Neural cell (in vitro differentiated cells): ENCODE data around the gene DLG2. TPM values are rescaled to one million over a fixed set of nuclear protein-coding genes. Genes with fewer than 3 reads are reported as not detected.

ENCODE experiments used
- H2AFZ ChIP-seq: fragments of 200-600, 300-800 bp; sonication (generic), shearing (Covaris generic); 2 replicates; pipeline ENCODE4 v1.6.0; 2014; ENCODE audit warnings: low read depth, mild to moderate bottlenecking, antibody characterized with exemption, low read length, moderate library complexity
- H3F3A ChIP-seq: fragments of 200-600 bp; shearing (Covaris generic); 2 replicates; pipeline ENCODE4 v1.6.1; 2016; ENCODE audit warnings: mild to moderate bottlenecking, moderate library complexity, mixed read lengths, antibody characterized with exemption, low read length; ENCODE audit not compliant: insufficient read depth, poor library complexity, severe bottlenecking
- H3K27ac ChIP-seq: fragments of 200-600, 300-800 bp; sonication (generic), shearing (Covaris generic); 2 replicates; pipeline ENCODE4 v1.5.1; 2014; ENCODE audit warnings: mild to moderate bottlenecking, low read length, moderate library complexity
- H3K27me3 ChIP-seq: fragments of 300-800, 200-600 bp; sonication (generic), shearing (Covaris generic); 2 replicates; pipeline ENCODE4 v1.6.0; 2014; ENCODE audit warnings: mild to moderate bottlenecking, low read depth, low read length, moderate library complexity; ENCODE audit not compliant: insufficient read depth
- H3K36me3 ChIP-seq: fragments of 300-800, 200-600 bp; sonication (generic), shearing (Covaris generic); 2 replicates; pipeline ENCODE4 v1.5.1; 2014; ENCODE audit warnings: mild to moderate bottlenecking, antibody characterized with exemption, low read length, moderate library complexity; ENCODE audit not compliant: insufficient read depth
- H3K4me2 ChIP-seq: fragments of 300-800, 200-600 bp; sonication (generic), shearing (Covaris generic); 2 replicates; pipeline ENCODE4 v1.6.0; 2014; ENCODE audit warnings: mild to moderate bottlenecking, low read length
- H3K4me3 ChIP-seq: fragments of 300-800, 200-600 bp; sonication (generic), shearing (Covaris generic); 2 replicates; pipeline ENCODE4 v1.5.1; 2014; ENCODE audit warnings: mild to moderate bottlenecking, low read length, moderate library complexity
- H3K79me2 ChIP-seq: fragments of 200-600 bp; shearing (Covaris generic); replicated peaks from 2 replicates; pipeline ENCODE4 v1.6.0; 2014; ENCODE audit warnings: mild to moderate bottlenecking, low read length, moderate library complexity; ENCODE audit not compliant: insufficient read depth
- H3K9ac ChIP-seq: fragments of 300-800, 200-600 bp; sonication (generic), shearing (Covaris generic); 2 replicates; pipeline ENCODE4 v1.6.1; 2016; ENCODE audit warnings: mild to moderate bottlenecking, low read length, mixed read lengths
- H3K9me2 ChIP-seq: fragments of 200-600 bp; shearing (Covaris generic); 2 replicates; pipeline ENCODE4 v1.6.1; 2016; ENCODE audit warnings: mild to moderate bottlenecking, low read length, mixed read lengths; ENCODE audit not compliant: insufficient read depth
- H3K9me3 ChIP-seq: fragments of 200-600, 300-800 bp; sonication (generic), shearing (Covaris generic); 2 replicates; pipeline ENCODE4 v1.6.1; 2016; ENCODE audit warnings: mild to moderate bottlenecking, mixed run types, low read length, moderate library complexity, mixed read lengths
- H4K20me1 ChIP-seq: fragments of 200-600 bp; shearing (Covaris generic); 2 replicates; pipeline ENCODE4 v1.6.1; 2016; ENCODE audit warnings: mild to moderate bottlenecking, mixed run types; ENCODE audit not compliant: insufficient read depth
- CTCF ChIP-seq: fragments of 450-650 bp; IDR thresholded peaks from 2 replicates; pipeline ENCODE4 v1.5.1; 2014; ENCODE audit warnings: antibody characterized with exemption, mild to moderate bottlenecking, moderate library complexity; ENCODE audit not compliant: poor library complexity, severe bottlenecking
- EP300 ChIP-seq: fragments of 450-650 bp; conservative IDR thresholded peaks from 2 replicates; pipeline ENCODE4 v1.6.1; 2014; ENCODE audit warnings: antibody characterized with exemption, mild to moderate bottlenecking, moderate library complexity; ENCODE audit not compliant: poor library complexity, severe bottlenecking
- EZH2 ChIP-seq: fragments of 200-600, 300-800 bp; shearing (Covaris generic), sonication (generic); IDR thresholded peaks from 2 replicates; pipeline ENCODE4 v1.6.1; 2014; ENCODE audit warnings: antibody characterized with exemption, low read length, borderline replicate concordance, mild to moderate bottlenecking; ENCODE audit not compliant: insufficient read depth, poor library complexity, severe bottlenecking
- MXI1 ChIP-seq: fragments of 450-650 bp; conservative IDR thresholded peaks from 2 replicates; pipeline ENCODE4 v1.6.1; 2014; ENCODE audit warnings: antibody characterized with exemption, mild to moderate bottlenecking; ENCODE audit not compliant: poor library complexity, severe bottlenecking
- POLR2AphosphoS5 ChIP-seq: IDR thresholded peaks from 2 replicates; pipeline ENCODE4 v1.6.1; 2012
- RAD21 ChIP-seq: fragments of 450-650 bp; conservative IDR thresholded peaks from 2 replicates; pipeline ENCODE4 v1.6.1; 2014; ENCODE audit warnings: antibody characterized with exemption, mild to moderate bottlenecking, moderate library complexity
- REST ChIP-seq: IDR thresholded peaks from 2 replicates; pipeline ENCODE4 v1.6.1; 2012; ENCODE audit warnings: borderline replicate concordance
- SMC3 ChIP-seq: fragments of 450-650 bp; conservative IDR thresholded peaks from 2 replicates; pipeline ENCODE4 v1.6.1; 2014; ENCODE audit warnings: antibody characterized with exemption, mild to moderate bottlenecking, moderate library complexity; ENCODE audit not compliant: poor library complexity
- TAF1 ChIP-seq: IDR thresholded peaks from 2 replicates; pipeline ENCODE4 v1.6.1; 2012; ENCODE audit warnings: low read depth
- polyA plus RNA-seq: library from polyadenylated mRNA; depleted of rRNA; stranded (reverse); fragments of >200 nt; gene quantifications from 2 replicates; pipeline ENCODE4 v1.2.3, GENCODE V29; 2014

The DLG2 gene
- polyA plus RNA-seq, 1 donor from 2014 or later: 179 TPM

GRCh38 chr11:84146826-84147225, 1480.3 kb downstream of the DLG2 start:
- Histone ChIP-seq H2AFZ (no peak overlapping the region), H3K4me3 (no peak overlapping the region), H3K27ac (no peak overlapping the region), H3K27me3 (no peaks in the 10 kb centered on the region), H3F3A (no peaks in the 10 kb centered on the region), H3K9me2 (no peaks in the 10 kb centered on the region), H4K20me1 (no peaks in the 10 kb centered on the region), H3K9ac (no peak overlapping the region), H3K9me3 (no peaks in the 10 kb centered on the region), H3K4me2 (no peak overlapping the region), H3K79me2 (no peaks in the 10 kb centered on the region), H3K36me3 (no peaks in the 10 kb centered on the region)
- TF ChIP-seq POLR2AphosphoS5 (no peak), EZH2 (no peak), MXI1 (no peak), SMC3 (no peak), RAD21 (no peak), REST (no peak), TAF1 (no peak)

DNA sequence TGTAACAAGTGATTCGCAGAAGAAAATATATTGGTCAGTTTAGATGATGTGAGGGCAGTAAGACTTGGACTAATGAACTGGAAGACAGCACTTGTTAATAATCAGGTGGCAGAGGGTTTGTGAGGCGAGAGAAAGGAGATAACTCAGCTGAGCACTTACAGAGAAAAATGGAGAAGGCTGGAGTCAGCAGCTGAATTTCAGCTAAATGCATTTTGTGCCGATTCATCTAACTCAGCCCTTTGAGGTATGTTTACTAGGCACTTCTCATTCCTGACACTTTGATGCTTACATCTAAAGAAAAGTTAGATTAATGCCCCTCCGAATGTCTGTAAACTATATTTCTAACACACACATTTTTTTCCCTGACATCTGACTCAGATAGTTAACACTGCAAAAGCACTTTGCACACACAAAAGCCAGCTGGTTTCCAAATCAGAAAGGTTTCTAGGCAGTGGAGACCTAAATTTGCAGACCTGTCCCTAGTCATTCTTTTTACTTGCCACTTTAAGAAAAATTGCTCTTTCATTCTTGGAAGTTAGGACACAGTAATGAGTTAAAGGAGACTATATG, 1481.4 kb downstream of the DLG2 start:
- H3K9me2 ChIP-seq: no peaks in the 10 kb centered on the region
- TF ChIP-seq EP300 (no peak), TAF1 (no peak), MXI1 (no peak), EZH2 (no peak), REST (no peak), CTCF (no peak), RAD21 (no peak)
- no peak overlapping the region for H3K4me3 ChIP-seq
- H3K9me3 ChIP-seq: no peaks in the 10 kb centered on the region
- H4K20me1 ChIP-seq: no peaks in the 10 kb centered on the region
- no peaks in the 10 kb centered on the region for H3K36me3 ChIP-seq
- no peaks in the 10 kb centered on the region for H3K27me3 ChIP-seq
- H3F3A ChIP-seq: no peaks in the 10 kb centered on the region
- H3K4me2 ChIP-seq: no peak overlapping the region
- no peak overlapping the region for H2AFZ ChIP-seq
- H3K9ac ChIP-seq: no peak overlapping the region
- no peak overlapping the region for H3K27ac ChIP-seq
- H3K79me2 ChIP-seq: no peaks in the 10 kb centered on the region
